NOMO-1 (cell line): ENCODE results near the gene GLS.
"Not testable (repeated sequence)": the region's sequence is repeated elsewhere in the genome, so short reads cannot be mapped to it uniquely, and the experiment has no call there.

Experiments used
- DNase-seq, 2 experiments: peaks; one replicate each; lab custom pipeline; 2025; ENCODE audit not compliant: unreplicated experiment in 2 of 2; lab: John Stamatoyannopoulos, UW

Gene GLS

GRCh38 chr2:190987938-190988337 is 107.3 kb downstream of the GLS start:
- DNase-seq: no peak

GRCh38 chr2:190988910-190989309 is 108.3 kb downstream of the GLS start:
- DNase-seq: no peak

- DNase-seq: no peak
These were observed 109.5 kb downstream of the GLS start for GRCh38 chr2:190990132-190990531.

- no peak for DNase-seq
These were observed 112.6 kb downstream of the GLS start for GRCh38 chr2:190993292-190993643.

- DNase-seq: no peak
These were observed 113.5 kb downstream of the GLS start for GRCh38 chr2:190994148-190994547.

- DNase-seq: not testable (repeated sequence)
These were observed 114.7 kb downstream of the GLS start for GRCh38 chr2:190995315-190995714.

GRCh38 chr2:190996338-190996946 is 115.8 kb downstream of the GLS start:
- peak; percentile 3 to 4 for DNase-seq

GRCh38 chr2:190996947-190997346 is 116.3 kb downstream of the GLS start:
- DNase-seq: peak; percentile 14 to 35

GRCh38 chr2:190997526-190998113 is 117.0 kb downstream of the GLS start:
- DNase-seq: no peak

- no peak for DNase-seq
These were observed 118.4 kb downstream of the GLS start for GRCh38 chr2:190999058-190999457.

GRCh38 chr2:190999949-191000665 is 119.5 kb downstream of the GLS start:
- no peak for DNase-seq

GRCh38 chr2:191001032-191001431 is 120.4 kb downstream of the GLS start:
- DNase-seq: no peak

GRCh38 chr2:191001624-191002023 is 121.0 kb downstream of the GLS start:
- no peak for DNase-seq

- no peak for DNase-seq
These were observed 123.0 kb downstream of the GLS start for GRCh38 chr2:191003405-191004309.

- no peak for DNase-seq
These were observed 125.7 kb downstream of the GLS start for GRCh38 chr2:191006297-191006696.

GRCh38 chr2:191006997-191007783 is 126.6 kb downstream of the GLS start:
- no peak for DNase-seq

- DNase-seq: no peak
These were observed 127.7 kb downstream of the GLS start for GRCh38 chr2:191008286-191008685.

GRCh38 chr2:191009541-191010374 is 129.1 kb downstream of the GLS start:
- DNase-seq: no peak
